Testis (tissue), 5 donors: Measurements from ENCODE around the gene MAMSTR. TPM values are rescaled to one million over a fixed set of nuclear protein-coding genes. Genes with fewer than 3 reads are reported as not detected.
"Not testable (repeated sequence)": the region's sequence is repeated elsewhere in the genome, so short reads cannot be mapped to it uniquely, and the experiment has no call there.

Source experiments
- DNase-seq: peaks from one replicate; pipeline ENCODE4 v3.0.0-alpha.2; 2019
- H3K27ac ChIP-seq, 2 donors: fragments of 200-600 bp; sonication (generic); one replicate each; pipeline ENCODE4 v1.5.1; 2019
- H3K27me3 ChIP-seq: fragments of 200-600 bp; sonication (generic); one replicate; pipeline ENCODE4 v1.5.1; 2019
- H3K36me3 ChIP-seq: fragments of 200-600 bp; sonication (generic); one replicate; pipeline ENCODE4 v1.5.1; 2017; ENCODE audit warnings: low read depth; ENCODE audit errors: missing control alignments
- H3K4me1 ChIP-seq: fragments of 200-600 bp; sonication (generic); one replicate; pipeline ENCODE4 v1.5.1; 2019
- H3K4me3 ChIP-seq, 2 donors: fragments of 200-600 bp; sonication (generic); one replicate each; pipeline ENCODE4 v1.5.1; 2017 to 2019
- H3K9me3 ChIP-seq: fragments of 200-600 bp; sonication (generic); one replicate; pipeline ENCODE4 v1.5.1; 2017
- POLR2A ChIP-seq: fragments of 450-650 bp; IDR thresholded peaks from one replicate; pipeline ENCODE4 v1.6.1; 2017; ENCODE audit warnings: antibody characterized with exemption, mild to moderate bottlenecking, moderate library complexity
- whole genome bisulfite sequencing, 2 donors: methylation state at CpG; one replicate each; pipeline ENCODE4 v1.1.5; 2018; 5-methylcytosine and 5-hydroxymethylcytosine counted together
- intact Hi-C: fragments of 100-400 bp; cut with DNase I; formaldehyde crosslinking; loops from one replicate; pipeline ENCODE4 v1.15.1; 2023; ENCODE audit warnings: low total_unique reads
- long read RNA-seq, 2 donors: transcript quantifications; one replicate each; lab custom pipeline, GENCODE V29; 2026
- polyA plus RNA-seq: library from polyadenylated mRNA; stranded (reverse); fragments of 350-450 nt; fragmentation: Illumina TruSeq; extraction: RNeasy Lipid Tissue Mini Kit (QIAGEN cat#74804); gene quantifications from one replicate; pipeline ENCODE4 v1.2.3, GENCODE V29; 2014; ENCODE audit warnings: low read depth, low replicate concordance; ENCODE audit not compliant: insufficient read depth
- total RNA-seq, 2 donors: library from RNA; depleted of rRNA; stranded (reverse); fragments of >200 nt; gene quantifications; one replicate each; pipeline ENCODE4 v1.2.3, GENCODE V29; 2016
- TF ChIP-seq, protein P1 (sequence below), 3 experiments: fragments of 450-650 bp in 2 of 3; fragments of 200-600 bp in 1 of 3; sonication (generic) in 1 of 3; IDR thresholded peaks; one replicate each; pipeline ENCODE4 v1.5.1; 2016 to 2019; ENCODE audit warnings: antibody characterized with exemption in 3 of 3, mild to moderate bottlenecking in 2 of 3, moderate library complexity in 1 of 3

The MAMSTR gene, protein sequence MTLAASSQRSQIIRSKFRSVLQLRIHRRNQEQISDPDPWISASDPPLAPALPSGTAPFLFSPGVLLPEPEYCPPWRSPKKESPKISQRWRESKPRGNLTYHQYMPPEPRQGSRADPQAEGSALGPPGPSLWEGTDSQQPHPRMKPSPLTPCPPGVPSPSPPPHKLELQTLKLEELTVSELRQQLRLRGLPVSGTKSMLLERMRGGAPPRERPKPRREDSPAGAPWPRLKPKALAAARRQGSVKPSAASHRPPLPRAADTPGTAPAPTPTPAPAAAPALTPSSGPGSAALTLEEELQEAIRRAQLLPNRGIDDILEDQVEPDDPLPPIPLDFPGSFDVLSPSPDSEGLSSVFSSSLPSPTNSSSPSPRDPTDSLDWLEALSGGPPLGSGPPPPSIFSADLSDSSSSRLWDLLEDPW
- total RNA-seq = 10 to 100 TPM; 21.8 TPM
- polyA plus RNA-seq = 15.0 TPM
- long read RNA-seq, donor 1, partial matches to known transcripts = 0 of 1 reads
- long read RNA-seq, donor 1, other reads (novel, unspliced or antisense) = 0 of 1 reads
- long read RNA-seq, donor 2 = 0 reads

DNA sequence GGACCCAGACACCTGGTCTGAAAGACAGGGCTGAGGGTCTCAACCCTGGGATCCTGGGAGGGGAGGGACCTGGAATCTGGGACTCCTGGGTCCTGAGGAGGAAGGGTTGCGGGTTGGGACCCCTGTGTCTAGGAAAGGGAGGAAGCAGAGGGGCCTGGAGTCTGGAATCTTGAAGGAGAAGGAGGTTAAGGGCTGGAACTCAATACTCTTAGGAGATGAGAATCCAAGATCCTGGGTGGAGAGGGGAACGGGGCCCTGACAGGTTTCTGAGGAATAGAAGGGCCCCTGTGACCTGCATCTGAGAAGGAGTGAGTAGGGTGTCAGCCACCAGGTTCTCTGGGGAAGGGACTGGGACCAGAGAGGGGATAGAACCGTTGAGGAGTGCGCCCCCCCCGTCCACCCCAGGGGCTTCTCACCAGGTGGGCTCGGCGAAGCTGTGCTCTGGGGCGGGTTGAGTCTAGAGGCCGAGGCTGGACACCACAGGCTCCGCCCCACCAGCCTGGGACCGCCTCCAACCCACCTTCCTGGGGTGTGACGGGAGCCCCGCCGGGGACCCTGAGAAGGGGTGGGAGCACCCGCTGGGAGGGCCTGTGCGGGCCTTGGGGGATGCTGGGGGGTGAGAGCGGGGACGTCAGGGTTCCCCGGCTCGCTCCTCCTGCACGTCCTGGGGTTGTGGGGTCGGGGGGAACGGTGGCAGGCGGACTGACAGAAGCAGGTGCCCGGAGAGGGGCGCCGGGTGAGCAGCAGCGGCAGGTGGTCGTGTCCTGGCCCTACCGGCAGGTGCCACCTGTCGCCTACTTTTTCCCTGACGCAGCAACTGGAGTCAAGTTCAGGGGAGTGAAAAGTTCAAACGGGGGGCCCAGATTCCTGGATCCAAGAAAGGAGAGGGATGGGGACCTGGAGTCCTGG, at the start of gene MAMSTR:
MAMSTR (minus strand) TSS at position 463 of the 909 bp plus-strand sequence. CDS start 694 bp downstream, outside the sequence.
- TF ChIP-seq POLR2A = no peak
- TF ChIP-seq, protein P1, sequence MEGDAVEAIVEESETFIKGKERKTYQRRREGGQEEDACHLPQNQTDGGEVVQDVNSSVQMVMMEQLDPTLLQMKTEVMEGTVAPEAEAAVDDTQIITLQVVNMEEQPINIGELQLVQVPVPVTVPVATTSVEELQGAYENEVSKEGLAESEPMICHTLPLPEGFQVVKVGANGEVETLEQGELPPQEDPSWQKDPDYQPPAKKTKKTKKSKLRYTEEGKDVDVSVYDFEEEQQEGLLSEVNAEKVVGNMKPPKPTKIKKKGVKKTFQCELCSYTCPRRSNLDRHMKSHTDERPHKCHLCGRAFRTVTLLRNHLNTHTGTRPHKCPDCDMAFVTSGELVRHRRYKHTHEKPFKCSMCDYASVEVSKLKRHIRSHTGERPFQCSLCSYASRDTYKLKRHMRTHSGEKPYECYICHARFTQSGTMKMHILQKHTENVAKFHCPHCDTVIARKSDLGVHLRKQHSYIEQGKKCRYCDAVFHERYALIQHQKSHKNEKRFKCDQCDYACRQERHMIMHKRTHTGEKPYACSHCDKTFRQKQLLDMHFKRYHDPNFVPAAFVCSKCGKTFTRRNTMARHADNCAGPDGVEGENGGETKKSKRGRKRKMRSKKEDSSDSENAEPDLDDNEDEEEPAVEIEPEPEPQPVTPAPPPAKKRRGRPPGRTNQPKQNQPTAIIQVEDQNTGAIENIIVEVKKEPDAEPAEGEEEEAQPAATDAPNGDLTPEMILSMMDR (IDR thresholded peaks at IDR 0.05) = no peak
- peaks cover 47% of the 10 kb centered on the region for H3K4me1 ChIP-seq
- no peak for DNase-seq
- no peaks in the 10 kb centered on the region for H3K27me3 ChIP-seq
- WGBS, 2 donors = 35 to 49% methylated on average over 7 to 33 of the region's 33 CpGs
- peak within 1 kb of the TSS; percentile 51 to 58 for H3K4me3 ChIP-seq
- H3K27ac ChIP-seq = peak within 1 kb of the TSS; percentile 29 to 87
- intact Hi-C loops = no loop called here
- H3K9me3 ChIP-seq = no peaks in the 10 kb centered on the region
- no peaks in the 10 kb centered on the region for H3K36me3 ChIP-seq

DNA sequence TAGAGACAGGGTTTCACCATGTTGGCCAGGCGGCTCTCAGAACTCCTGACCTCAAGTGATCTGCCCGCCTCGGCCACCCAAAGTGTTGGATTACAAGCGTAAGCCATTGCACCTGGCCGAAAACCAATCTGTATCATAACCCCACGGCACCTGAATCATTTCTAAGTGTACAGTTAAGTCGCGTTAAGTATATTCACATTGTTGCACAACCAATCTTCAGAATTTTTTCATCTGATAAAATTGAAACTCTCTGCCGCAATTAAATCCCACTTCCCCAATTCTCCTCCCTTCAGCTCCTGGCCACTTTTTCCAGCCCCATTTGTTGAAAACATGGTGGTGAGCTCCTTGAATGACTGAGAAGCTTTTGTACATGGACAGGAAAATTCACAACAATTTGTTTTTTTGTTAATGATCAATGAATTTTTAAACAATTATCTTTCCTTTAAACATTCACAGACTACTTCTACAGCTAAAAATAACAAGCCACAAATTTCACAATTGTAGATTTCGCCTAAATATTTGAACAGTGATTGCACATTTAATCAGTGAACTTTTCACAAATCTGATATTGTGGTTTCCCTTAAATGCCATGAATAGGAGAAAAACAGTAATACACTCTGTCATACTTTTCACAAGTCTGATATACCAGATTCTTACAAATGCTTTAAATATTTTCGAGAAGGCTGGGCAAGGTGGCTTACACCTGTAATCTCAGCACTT, 49.6 kb upstream of the MAMSTR start:
- Histone ChIP-seq H3K4me3 (no peak overlapping the region), H3K4me1 (peaks cover 3% of the 10 kb centered on the region), H3K27ac (no peak overlapping the region), H3K36me3 (no peaks in the 10 kb centered on the region), H3K9me3 (no peaks in the 10 kb centered on the region), H3K27me3 (no peaks in the 10 kb centered on the region)
- TF ChIP-seq, protein P1 (IDR thresholded peaks at IDR 0.05) = no peak
- TF ChIP-seq POLR2A = no peak
- no peak for DNase-seq
- intact Hi-C loops = no loop called here
- 73 to 83% methylated on average over 11 of the region's 11 CpGs for WGBS, 2 donors

DNA sequence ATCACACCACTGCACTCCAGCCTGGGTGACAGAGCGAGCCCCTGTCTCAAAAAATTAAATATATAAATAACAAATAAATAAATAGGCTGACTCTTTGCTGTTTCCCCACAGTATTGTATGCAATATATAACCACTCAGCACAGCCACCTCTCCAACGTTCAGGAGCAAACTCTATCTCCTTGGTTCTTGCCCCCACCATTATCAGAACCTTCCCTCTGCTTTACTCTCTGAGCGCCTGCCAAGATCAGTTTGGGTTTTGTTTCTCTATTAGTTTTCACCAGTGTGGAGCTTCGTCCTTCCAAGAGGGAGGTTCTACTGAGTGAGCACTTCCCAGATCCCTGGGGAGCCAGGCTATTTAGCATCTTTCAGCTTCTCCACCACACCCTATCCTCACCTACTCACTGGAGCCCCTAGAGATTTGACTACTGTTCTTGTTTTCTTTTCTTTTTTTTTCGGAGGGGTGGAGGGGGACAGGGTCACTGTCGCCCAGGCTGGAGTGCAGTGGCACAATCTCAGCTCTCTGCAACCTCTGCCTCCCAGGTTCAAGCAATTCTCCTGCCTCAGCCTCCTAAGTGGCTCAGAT, 48.7 kb upstream of the MAMSTR start:
- H3K9me3 ChIP-seq, H3K27ac ChIP-seq, H3K36me3 ChIP-seq, H3K4me1 ChIP-seq, H3K27me3 ChIP-seq, intact Hi-C loops, H3K4me3 ChIP-seq, DNase-seq: not testable (repeated sequence)
- WGBS, 2 donors = 39 to 45% methylated on average over 6 of the region's 6 CpGs

DNA sequence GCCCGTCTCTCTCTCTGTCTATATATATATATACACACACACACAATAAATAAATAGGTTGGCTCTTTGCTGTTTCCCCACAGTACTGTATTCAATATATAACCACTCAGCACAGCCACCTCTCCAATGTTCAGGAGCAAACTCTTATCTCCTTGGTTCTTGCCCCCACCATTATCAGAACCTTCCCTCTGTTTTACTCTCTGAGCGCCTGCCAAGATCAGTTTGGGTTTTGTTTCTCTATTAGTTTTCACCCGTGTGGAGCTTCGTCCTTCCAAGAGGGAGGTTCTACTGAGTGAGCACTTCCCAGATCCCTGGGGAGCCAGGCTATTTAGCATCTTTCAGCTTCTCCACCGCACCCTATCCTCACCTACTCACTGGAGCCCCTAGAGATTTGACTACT, 46.3 kb upstream of the MAMSTR start:
- WGBS, 2 donors = 47 to 50% methylated on average over 5 of the region's 5 CpGs
- DNase-seq, H3K27me3 ChIP-seq, H3K9me3 ChIP-seq, H3K4me1 ChIP-seq, intact Hi-C loops, H3K36me3 ChIP-seq, H3K4me3 ChIP-seq, H3K27ac ChIP-seq: not testable (repeated sequence)

DNA sequence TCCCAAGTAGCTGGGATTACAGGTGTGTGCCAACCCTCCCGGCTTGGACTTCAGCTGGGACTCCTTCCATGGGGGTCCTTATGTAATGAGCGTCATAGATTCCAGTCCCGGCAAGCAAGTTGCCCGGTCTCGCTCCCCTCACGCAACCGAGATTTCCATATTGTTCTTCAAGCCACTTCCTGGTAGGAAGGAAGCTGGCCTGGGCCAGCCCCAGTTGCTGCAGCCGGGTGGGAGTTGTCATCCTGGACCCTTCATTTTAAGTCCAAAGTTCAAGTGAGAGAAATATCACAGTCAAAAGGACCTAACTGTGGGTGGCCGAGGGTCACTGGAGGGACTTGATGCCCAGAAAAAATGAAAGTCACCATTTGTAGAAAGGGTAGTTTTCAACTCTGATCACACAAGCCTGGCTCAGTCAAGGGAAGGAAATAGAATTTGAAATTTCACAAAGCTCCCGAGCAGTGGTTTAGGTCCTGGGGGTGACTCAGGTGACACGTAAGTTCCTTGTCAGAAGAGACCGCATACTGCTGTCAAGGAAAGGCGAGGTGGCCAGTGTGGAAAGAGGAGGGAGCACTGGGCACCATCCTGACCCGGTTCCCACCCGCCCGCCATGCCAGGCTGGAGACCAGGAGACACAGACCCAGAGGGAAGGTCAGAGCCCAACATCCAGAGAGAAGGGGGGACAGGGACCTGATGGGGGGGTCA, 41.1 kb upstream of the MAMSTR start:
- Histone ChIP-seq H3K36me3 (no peaks in the 10 kb centered on the region), H3K27me3 (no peaks in the 10 kb centered on the region), H3K27ac (no peak overlapping the region), H3K9me3 (no peaks in the 10 kb centered on the region), H3K4me1 (peaks cover 5% of the 10 kb centered on the region), H3K4me3 (no peak overlapping the region)
- intact Hi-C loops = no loop called here
- WGBS, 2 donors = 81 to 86% methylated on average over 14 to 16 of the region's 16 CpGs
- no peak for TF ChIP-seq POLR2A
- TF ChIP-seq, protein P1 (IDR thresholded peaks at IDR 0.05) = no peak
- DNase-seq = no peak
